NCI-H2171 (cell line): ENCODE results near the gene ZNHIT2.

Source experiments
- DNase-seq: peaks from one replicate; lab custom pipeline; 2025; lab: John Stamatoyannopoulos, UW

Gene ZNHIT2

DNA sequence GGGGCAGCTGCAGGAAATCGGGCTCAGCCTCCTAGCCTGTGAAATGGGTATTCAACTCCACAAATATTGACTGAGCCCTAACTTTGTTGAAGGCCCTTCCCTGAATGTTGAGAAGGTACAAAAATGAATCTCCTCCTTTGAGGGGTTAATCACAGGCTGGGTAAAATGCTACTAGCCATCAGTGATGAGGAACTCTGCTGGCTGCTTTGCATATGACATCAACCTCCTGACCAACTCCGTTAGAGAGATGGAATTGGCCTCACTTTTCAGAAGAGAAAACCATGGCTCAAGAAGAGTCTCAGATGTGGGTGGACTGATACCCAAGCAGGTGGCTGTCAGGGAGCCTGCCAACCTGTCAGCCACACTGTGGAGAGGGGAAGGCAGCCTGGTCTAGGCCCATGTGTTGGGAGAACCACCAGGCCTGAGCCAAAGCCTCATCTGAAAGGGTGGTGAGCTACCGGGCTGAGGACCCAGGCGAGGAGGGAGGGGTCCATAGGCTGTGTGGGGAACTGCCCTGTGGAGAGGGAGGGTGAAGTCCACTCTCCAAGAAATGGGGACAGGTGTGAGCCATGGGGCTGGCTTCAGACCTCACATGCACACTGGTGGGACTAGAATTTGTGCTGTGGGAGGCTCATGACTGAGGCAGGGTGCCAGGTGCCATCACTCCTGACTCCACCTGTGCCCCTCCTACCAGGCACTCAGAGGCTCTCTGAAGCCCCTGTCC, 45.4 kb downstream of the ZNHIT2 start:
- DNase-seq: no peak

DNA sequence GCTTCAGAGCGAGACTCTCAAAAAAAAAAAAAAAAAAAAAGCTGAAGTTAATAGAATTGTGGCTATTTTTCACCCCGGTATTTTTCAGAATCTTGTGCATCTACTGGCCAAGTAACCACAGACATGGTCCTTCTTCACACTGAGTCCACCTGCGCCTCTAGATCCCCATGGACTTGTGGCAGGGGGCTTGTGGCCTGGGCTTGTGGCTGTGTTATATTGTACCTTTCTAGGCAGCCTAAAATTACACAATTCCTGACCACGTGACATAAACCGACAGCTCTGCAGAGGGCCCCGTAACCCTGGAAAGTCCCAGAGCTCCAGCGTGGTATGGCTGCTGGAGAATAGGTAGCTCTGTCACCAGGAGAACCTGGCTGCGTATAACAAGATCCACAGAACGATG, 48.3 kb downstream of the ZNHIT2 start:
- DNase-seq: no peak

- DNase-seq: no peak
Measured at GRCh38 chr11:65067446-65067845, 50.1 kb downstream of the ZNHIT2 start.

- peak; percentile 93 for DNase-seq
Measured at GRCh38 chr11:65066805-65067291, 50.7 kb downstream of the ZNHIT2 start.
